Left colon (tissue), 2 donors: ENCODE results near the gene TIAM2. TPM values are rescaled to one million over a fixed set of nuclear protein-coding genes. Genes with fewer than 3 reads are reported as not detected.

Experiments used
- ATAC-seq: fragments of 200-7000 bp; cut with Tn5 transposase; one replicate; pipeline ENCODE4 v1.9.1; 2020; ENCODE audit warnings: mild to moderate bottlenecking, moderate library complexity
- DNase-seq, 2 donors: peaks; one replicate each; pipeline ENCODE4 v3.0.0-alpha.2; 2020
- intact Hi-C, 2 donors: fragments of 100-400 bp; cut with DNase I in 1 of 2; cut with micrococcal nuclease in 1 of 2; formaldehyde crosslinking; loops; one replicate each; pipeline versions ENCODE4 v1.11.2 to v1.14.0; 2022; cut with DNase I, micrococcal nuclease
- total RNA-seq, 2 donors: library from RNA; stranded (reverse); fragmentation: NEBNext Ultra II Directional; extraction: Animal tissue kit (Norgen Biotek cat#: 25700); gene quantifications; one replicate each; pipeline ENCODE4 v1.2.1, GENCODE V29; 2021
- donor health status: DM: no; HTN: no; CAD: no.
- donor health status: DM: yes; HTN: yes; CAD: no.

TIAM2 gene
- total RNA-seq, 2 donors from 2014 or later, result 5.9 to 6.2 TPM

- no peak for DNase-seq
- intact Hi-C loops, result no loop called here
- ATAC-seq, result no peak
Measured at GRCh38 chr6:155272353-155273232, 277.5 kb downstream of the TIAM2 start.

DNA sequence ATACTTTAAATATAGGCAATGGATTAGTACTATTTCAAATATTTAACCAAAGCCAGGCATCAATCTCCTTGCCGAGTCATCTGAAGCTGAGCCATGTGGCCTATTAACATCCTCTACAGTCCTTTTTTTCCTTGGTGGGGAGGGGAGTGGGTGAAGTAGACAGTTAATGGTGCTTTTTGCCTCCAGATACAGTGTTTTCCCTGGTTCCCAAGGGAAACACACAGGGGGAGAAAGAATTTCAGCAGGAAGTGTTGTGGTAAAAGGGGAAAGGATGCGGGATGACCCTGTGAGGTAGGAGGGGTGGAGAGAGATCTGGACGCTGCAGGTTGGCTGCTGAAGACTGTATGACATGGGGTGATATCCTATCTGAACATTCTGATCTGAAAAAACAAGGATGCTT is 278.3 kb downstream of the TIAM2 start:
- ATAC-seq (no peak), DNase-seq (no peak)
- intact Hi-C loops, result no loop called here

DNA sequence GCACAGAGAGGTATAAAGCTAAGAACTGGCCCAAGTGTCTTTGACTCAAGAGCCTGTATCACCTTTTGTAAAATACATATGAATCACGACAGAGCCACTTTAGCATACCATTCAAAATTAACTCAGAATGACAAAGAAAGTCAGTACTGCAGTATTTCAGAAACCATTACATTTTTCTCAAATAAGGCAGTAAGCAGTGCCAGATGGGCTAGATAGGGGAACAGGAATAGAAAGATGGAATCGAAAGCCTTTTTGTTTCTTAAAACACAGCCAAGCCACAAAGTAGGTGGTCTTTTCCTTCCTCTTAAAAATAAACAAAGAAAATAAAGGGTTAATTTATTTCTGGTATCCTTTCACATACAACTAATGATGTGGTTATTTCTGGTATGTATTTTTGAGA is 279.0 kb downstream of the TIAM2 start:
- ATAC-seq, result no peak
- no peak for DNase-seq
- intact Hi-C loops, result no loop called here

DNA sequence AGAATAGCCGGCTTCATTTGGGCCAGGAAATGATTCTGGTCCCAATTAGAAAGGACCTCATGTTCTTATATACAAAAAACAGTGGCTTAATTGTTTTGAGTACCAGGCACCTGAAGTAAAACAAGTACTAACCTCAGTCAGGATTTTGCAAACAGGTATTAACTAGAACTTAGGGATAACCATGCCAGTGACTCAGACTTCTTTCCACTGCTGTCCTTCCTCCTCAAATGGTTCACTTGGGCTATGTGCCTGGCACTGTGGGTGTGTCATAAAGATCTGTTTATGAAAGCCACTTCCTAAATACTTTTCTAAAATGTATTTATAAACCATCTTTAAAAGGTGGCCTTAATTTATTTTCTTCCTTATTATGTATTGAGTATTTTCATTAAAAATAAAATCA is 279.4 kb downstream of the TIAM2 start:
- intact Hi-C loops, result no loop called here
- DNase-seq (no peak), ATAC-seq (no peak)

DNA sequence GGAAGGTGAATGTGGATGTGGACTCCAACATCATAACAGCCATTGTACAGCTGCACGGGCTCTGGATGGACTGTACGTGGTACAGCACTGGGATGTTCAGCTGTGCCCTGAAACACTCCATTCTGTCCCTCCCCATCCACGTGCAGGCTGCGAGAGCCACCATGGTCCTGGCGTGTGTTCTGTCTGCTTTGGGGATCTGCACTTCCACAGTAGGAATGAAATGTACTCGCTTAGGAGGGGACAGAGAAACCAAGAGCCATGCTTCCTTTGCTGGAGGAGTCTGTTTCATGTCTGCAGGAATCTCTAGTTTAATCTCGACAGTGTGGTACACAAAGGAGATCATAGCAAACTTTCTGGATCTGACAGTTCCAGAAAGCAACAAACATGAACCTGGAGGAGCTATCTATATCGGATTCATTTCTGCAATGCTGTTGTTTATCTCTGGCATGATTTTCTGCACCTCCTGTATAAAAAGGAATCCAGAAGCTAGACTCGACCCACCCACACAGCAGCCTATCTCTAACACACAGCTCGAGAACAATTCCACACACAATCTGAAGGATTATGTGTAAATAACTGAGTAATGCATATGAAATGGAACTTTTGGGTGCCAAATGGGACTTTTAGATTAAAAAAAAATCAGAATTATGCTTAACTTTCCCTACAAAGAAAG is 280.8 kb downstream of the TIAM2 start:
- no peak for ATAC-seq
- DNase-seq, result no peak
- intact Hi-C loops, result no loop called here

DNA sequence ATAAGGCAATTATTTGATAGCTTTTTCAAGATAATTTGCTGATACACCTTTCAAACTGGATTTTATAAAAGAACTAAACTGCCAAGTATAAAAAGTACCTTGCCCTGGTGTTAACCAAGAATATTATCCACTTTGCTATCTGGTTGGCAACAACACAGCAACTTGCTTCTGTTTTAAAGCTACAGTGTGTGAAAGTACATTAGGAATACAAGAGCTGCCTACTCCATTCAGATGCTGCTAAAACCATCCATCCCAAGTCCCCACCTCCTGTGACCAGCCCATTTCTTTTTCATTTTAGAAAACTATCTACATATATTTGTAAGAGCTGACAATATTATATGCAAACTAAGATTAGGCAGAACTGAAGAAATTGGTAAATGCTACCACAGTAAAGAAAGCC is 281.5 kb downstream of the TIAM2 start:
- no peak for DNase-seq
- intact Hi-C loops, result no loop called here
- ATAC-seq, result no peak

DNA sequence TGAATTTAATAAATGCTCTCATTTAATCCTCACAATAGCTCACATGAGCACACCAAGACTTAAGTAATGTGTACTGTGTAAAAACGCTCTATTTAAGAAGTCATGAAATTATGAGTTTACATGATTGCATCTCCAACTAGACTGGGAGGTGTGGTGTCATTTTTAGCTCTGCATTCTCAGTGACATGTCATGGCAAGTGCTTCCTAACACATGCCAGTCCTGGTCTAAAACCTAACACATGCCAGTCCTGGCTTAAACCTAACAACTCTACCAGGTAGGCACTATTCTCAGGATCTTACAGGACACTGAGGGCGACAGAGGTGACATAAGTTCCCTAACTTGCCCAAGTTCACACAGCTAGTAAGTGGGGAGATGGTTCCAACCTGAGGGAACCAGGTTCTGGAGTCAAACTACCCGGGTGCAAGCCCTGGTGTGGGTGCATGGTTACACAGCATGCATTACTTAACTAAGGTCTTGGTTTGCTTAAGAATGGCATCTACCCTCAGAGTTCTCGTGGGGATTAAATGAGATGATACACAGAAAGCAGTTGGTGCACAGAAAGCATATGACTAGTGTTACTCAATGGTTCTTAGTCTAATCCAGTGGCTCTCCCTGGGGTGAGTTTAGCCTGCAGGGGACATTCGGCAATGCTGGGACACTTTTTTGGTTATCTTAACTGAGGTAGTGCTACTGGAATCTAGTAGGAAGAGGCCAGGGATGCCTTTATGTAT is 283.4 kb downstream of the TIAM2 start:
- intact Hi-C loops, result no loop called here
- ATAC-seq (no peak), DNase-seq (no peak)

DNA sequence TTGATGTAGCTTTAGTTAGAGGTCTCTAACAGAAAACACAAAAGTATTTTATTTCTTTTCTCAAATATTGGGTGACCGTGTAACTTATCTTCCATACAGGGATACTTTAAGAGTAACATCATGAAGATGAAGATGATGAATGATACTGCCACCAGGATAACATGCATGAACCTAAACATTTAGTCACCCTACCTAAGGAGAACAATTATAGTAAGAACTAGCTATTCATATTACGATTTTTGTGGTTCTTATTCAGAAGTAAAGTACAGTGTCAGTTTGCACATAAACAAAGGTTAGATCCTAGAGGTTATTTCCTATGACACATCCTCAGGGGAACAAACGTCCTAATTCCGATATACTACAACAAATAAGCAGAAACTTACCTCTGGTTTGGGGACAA is 289.7 kb downstream of the TIAM2 start:
- ATAC-seq (no peak), DNase-seq (no peak)
- intact Hi-C loops, result no loop called here

GRCh38 chr6:155287762-155288161 is 292.6 kb downstream of the TIAM2 start:
- intact Hi-C loops, result no loop called here
- DNase-seq (no peak), ATAC-seq (no peak)

GRCh38 chr6:155290491-155290890 is 295.4 kb downstream of the TIAM2 start:
- intact Hi-C loops, result no loop called here
- DNase-seq (no peak), ATAC-seq (no peak)

- no peak for ATAC-seq
- no peak for DNase-seq
- intact Hi-C loops, result no loop called here
Measured at GRCh38 chr6:155291291-155291690, 296.2 kb downstream of the TIAM2 start.

GRCh38 chr6:155292711-155293110 is 297.6 kb downstream of the TIAM2 start:
- no peak for ATAC-seq
- no peak for DNase-seq
- intact Hi-C loops, result no loop called here

DNA sequence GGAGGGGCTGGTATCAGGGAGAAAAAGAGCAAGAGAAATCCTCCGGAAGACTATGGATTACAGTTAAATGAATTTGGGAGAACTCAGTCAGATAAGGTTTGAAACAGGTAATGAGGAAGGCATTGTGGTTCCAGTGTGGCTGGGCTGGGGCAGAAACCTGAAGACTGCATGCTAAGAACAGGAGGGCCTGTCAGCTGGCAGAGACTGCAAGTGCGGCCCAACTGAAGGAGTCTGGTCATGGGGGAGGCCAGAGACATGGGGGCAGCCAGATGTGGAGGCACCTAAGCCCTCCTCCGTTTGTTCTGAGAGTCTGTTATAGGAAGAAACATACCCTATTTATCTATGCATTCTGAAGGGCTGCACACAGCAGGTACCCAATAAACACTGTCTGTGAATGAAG is 302.6 kb downstream of the TIAM2 start:
- ATAC-seq, result no peak
- intact Hi-C loops, result no loop called here
- DNase-seq, result no peak

GRCh38 chr6:155301867-155302266 is 306.8 kb downstream of the TIAM2 start:
- intact Hi-C loops, result no loop called here
- no peak for DNase-seq
- ATAC-seq, result no peak

- intact Hi-C loops, result no loop called here
- ATAC-seq (no peak), DNase-seq (no peak)
Measured at GRCh38 chr6:155303361-155303870, 308.3 kb downstream of the TIAM2 start.

DNA sequence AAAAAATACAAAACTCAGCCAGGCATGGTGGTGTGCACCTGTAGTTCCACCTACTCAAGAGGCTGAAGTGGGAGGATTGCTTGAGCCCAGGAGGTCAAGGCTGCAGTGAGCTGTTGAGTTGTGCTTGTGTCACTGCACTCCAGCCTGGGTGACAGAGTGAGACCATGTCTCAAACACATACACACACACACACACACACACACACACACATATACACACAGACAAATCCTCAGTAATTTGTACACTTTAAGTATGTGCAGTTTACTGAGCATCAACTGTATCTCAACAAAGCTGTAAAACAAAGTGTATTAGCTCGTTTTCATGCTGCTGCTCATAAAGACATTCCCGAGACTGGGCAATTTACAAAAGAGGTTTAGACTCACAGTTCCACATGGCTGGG is 311.8 kb downstream of the TIAM2 start:
- ATAC-seq, result no peak
- intact Hi-C loops, result no loop called here
- no peak for DNase-seq
